SIG-M5 treated with dmso at 0.1 percent for 504 hours (cell line): Measurements from ENCODE around the gene ZNF20.
"Not testable (repeated sequence)": the region's sequence is repeated elsewhere in the genome, so short reads cannot be mapped to it uniquely, and the experiment has no call there.

Experiments used
- DNase-seq: peaks from one replicate; lab custom pipeline; 2025; ENCODE audit not compliant: unreplicated experiment; lab: John Stamatoyannopoulos, UW

The ZNF20 gene

DNA sequence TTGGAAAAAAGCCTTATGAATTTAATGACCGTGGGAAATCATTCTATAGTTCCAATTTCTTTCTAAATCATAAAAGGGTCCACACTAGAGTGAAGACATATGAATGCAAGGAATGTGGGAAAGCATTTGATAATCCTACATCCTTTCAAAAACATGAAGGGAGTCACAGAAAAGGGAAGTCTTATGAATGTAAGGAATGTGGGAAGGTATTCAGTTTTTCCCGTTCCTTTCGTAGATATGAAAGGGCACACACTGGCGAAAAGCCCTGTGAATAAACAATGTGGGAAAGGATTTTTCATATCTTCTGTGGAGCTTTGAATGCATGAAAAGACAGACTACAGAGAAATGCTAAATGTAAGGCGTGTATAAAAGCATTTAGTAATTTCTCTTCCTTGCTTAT is 27.0 kb downstream of the ZNF20 start:
- no peak for DNase-seq

- DNase-seq = no peak
Measured at GRCh38 chr19:12112701-12113100, 27.4 kb downstream of the ZNF20 start.

DNA sequence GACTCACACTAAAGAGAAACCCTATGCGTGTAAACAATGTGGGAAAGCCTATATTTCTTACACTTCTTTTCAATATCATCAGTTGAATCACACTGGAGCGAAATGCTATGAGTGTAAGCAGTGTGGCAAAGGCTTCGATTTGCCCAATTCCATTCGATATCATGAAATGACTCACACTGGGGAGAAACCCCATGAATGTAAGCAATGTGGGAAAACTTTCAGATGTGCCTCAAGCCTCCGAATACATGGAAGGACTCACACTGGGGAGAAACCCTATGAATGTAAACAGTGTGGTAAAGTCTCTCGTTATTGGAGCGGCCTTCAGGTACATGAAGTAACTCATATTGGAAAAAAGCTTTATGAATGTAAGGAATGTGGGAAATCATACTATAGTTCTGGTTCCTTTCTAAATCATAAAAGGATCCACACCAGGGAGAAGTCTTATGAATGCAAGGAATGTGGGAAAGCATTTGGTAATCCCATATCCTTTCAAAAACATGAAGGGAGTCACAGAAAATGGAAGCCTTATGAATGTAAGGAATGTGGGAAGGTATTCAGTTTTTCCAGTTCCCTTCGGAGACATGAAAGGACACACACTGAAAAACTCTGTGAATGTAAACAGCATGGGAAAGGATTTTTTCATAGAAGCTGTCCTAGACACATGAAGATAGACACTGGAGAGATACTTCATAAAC is 28.1 kb downstream of the ZNF20 start:
- DNase-seq = no peak

DNA sequence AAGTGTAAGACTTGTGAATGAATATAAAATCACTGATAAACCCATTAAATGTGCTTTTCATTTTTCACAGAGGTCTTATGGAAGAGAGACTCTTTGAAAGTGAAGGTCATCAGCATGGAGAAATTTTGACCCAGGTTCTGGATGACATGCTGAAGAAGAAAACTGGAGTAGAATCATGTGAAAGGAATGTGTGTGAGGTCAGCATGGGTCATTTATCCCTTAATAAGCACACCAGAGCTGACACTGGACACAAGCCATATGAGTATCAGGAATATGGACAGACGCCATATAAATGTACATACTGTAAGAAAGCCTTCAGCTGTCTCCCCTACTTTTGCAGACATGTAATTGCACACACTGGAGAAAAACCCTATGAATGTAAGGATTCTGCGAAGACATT is 29.0 kb downstream of the ZNF20 start:
- DNase-seq = no peak

DNA sequence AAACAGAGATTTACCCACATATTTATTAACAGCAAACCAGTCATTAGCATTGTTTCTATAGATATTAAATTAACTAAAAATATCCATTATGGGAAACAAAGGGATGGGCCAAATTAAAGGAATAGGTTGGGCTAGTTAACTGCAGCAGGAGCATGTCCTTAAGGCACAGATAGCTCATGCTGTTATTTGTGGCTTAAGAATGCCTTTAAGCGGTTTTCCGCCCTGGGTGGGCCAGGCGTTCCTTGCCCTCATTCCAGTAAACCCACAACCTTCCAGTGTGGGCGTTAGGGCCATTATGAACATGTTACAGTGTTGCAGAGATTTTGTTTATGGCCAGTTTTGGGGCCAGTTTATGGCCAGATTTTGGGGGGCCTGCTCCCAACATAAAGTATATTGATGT is 36.2 kb downstream of the ZNF20 start:
- not testable (repeated sequence) for DNase-seq

DNA sequence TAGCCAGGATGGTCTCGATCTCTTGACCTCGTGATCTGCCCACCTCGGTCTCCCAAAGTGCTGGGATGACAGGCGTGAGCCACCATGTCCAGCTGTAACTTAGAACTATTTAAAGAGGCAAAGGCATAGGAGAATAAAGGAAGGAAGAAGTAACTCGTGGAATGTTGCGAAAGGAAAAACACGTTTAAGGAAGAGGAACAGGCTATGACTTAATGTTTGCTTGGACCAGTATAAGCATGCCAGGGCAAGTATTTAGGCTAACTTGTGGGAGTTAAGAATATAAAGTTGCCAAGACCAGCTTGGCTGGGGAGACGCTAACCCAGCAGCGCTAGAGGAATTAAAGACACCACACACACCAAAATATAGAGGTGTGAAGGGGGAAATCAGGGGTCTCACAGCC is 42.1 kb downstream of the ZNF20 start:
- no peak for DNase-seq

DNA sequence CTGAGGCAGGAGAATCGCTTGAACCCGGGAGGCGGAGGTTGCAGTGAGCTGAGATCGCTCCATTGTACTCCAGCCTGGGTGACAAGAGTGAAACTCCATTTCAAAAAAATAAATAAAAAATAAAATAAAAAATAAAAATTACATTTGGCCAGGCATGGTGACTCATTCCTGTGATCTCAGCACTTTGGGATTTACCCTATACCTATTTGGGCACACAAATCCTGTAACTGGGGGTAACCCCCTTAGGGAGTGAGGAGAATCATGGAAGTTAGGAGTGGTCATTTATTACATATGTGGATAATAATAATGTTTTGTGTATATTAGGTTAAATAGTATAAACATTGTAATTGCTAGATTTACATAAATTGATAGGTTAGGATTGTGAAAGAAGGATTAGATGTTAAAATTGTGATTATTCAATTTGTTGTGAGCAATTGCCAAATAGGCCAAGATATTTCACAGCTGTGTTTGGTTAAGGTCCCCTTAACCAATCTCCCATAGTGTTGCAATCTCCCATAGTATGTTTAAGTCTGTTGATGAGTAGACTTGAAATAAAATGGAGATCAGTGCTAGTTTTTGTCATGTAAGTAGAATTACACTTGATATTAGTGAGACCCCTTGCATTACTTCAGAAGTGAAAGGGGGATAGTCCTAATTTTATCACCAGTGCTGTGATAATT is 44.9 kb downstream of the ZNF20 start:
- no peak for DNase-seq

DNA sequence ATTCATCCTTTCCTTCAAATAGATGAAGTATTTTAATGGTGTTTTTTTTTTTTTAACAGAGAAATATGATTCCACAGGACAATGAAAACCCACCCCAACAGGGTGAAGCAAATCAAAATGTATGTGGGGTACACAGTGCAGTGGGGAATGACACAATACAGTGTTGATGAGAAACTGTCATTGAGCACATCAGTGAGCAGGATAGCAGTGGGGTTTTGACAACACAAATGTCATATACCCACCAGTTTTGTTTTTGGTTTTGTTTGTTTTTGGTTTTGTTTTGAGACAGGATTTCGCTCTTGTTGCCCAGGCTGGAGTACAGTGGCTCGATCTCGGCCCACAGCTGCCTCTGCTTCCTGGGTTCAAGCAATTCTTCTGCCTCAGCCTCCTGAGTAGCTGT is 46.4 kb downstream of the ZNF20 start:
- no peak for DNase-seq

DNA sequence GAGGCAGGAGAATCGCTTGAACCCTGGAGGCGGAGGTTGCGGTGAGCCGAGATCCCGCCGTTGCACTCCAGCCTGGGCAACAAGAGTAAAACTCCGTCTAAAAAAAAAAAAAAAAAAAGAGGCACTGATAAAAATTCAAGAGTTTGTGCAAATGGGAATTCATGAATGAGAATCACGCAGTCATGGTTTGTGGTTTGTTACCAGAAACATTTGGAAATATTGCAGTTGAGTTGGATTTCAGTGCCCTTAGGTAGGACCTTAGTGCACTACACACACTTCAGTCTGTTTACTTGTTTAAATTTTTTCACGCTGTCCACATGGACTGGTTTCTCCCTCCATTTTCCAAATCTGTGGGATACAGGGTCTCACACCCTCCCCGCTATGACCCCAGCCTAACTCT is 47.2 kb downstream of the ZNF20 start:
- DNase-seq = no peak

DNA sequence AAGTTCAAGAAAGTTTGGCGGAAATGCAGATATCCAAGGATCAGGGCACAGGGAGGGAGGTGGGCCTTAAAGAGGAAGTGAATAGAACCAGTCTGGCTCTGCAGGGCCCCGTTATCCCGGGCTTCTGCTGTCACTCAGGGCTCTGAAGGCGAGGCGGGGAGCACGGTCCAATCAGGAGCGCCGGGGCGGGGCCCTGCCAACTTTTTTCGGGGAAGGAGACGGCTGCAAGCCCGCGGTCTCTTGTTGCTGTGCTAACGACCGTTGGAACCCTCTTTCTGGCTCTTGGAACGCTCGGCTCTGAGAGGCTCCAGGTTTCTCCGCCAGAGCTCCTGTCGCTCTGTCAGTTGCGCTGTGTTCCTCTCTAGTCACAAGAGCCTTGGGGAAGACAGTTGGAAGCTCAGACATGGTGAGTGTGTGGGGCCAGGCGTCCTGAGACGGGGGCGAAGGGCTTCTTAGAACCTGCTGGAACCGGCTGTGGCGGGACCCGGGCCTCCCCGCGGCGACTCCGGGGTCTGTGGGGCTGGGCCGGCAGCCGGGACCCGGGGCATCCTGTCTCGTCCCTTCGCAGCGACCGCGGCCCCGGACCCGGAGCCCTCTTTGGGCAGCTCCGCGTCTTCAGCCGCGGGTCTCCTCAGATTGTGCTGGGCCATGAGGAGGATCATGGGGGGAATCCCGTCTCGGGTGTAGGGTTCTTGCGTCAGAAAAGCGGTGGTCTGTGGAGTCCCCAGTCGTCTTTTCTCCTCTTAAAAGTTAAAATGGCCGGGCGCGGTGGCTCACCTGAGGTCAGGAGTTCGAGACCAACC is 47.9 kb downstream of the ZNF20 start:
- no peak for DNase-seq

GRCh38 chr19:12090807-12091206 is 49.3 kb downstream of the ZNF20 start:
- DNase-seq = no peak

GRCh38 chr19:12085074-12085818 is 54.9 kb downstream of the ZNF20 start:
- no peak for DNase-seq

DNA sequence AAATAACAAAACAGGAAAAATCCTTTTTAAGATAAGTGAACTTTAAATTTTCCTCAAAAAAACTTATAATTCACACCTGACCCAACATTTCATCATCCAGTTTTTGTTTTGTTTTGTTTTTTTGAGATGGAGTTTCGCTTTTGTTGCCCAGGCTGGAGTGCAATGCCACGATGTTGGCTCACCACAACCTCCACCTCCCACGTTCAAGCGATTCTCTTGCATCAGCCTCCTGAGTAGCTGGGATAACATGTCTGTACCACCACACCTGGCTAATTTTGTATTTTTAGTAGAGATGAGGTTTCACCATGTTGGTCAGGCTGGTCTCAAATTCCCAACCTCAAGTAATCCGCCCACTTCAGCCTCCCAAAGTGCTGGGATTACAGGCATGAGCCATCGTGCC is 56.8 kb downstream of the ZNF20 start:
- not testable (repeated sequence) for DNase-seq
